ENCODE measurements around the gene ARMC6. TPM values are rescaled to one million over a fixed set of nuclear protein-coding genes. Genes with fewer than 3 reads are reported as not detected.

The ARMC6 gene
- total RNA-seq, 4 donors from 2014 or later, result 11.3 to 41.0 (median 21.9) TPM

DNA sequence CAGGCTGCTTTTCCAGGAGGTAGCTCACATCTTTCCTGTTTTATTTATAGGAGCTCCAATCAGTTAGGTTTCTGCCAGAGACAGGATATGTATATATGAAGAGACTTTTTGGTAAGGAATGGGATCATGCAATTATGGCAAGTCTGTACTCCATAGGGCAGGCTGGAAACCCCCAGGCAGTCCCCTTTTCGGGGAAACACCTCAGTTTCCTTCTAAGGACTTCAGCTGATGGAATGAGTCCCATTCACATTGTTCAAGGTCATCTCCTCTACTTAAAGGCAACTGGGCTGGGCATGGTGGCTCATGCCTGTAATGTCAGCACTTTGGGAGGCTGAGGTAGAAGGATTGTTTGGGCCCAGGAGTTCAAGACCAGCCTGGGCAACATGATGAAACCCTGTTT, 19.5 kb downstream of the ARMC6 start:
- intact Hi-C loops (cut with DNase I; ENCODE audit: low total_unique reads), result no loop called here
- TF ChIP-seq, protein P1, sequence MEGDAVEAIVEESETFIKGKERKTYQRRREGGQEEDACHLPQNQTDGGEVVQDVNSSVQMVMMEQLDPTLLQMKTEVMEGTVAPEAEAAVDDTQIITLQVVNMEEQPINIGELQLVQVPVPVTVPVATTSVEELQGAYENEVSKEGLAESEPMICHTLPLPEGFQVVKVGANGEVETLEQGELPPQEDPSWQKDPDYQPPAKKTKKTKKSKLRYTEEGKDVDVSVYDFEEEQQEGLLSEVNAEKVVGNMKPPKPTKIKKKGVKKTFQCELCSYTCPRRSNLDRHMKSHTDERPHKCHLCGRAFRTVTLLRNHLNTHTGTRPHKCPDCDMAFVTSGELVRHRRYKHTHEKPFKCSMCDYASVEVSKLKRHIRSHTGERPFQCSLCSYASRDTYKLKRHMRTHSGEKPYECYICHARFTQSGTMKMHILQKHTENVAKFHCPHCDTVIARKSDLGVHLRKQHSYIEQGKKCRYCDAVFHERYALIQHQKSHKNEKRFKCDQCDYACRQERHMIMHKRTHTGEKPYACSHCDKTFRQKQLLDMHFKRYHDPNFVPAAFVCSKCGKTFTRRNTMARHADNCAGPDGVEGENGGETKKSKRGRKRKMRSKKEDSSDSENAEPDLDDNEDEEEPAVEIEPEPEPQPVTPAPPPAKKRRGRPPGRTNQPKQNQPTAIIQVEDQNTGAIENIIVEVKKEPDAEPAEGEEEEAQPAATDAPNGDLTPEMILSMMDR (IDR thresholded peaks at IDR 0.05), result no peak
- TF ChIP-seq POLR2A (IDR thresholded peaks at IDR 0.05), result no peak
- no peak for DNase-seq (ENCODE audit: low spot score in 2 of 2)
- H3K4me3 ChIP-seq (ENCODE audit: low read depth, poor library complexity, severe bottlenecking), result no peak overlapping the region
- 70 to 71% methylated on average over 1 of the region's 1 CpG for WGBS, 2 donors

DNA sequence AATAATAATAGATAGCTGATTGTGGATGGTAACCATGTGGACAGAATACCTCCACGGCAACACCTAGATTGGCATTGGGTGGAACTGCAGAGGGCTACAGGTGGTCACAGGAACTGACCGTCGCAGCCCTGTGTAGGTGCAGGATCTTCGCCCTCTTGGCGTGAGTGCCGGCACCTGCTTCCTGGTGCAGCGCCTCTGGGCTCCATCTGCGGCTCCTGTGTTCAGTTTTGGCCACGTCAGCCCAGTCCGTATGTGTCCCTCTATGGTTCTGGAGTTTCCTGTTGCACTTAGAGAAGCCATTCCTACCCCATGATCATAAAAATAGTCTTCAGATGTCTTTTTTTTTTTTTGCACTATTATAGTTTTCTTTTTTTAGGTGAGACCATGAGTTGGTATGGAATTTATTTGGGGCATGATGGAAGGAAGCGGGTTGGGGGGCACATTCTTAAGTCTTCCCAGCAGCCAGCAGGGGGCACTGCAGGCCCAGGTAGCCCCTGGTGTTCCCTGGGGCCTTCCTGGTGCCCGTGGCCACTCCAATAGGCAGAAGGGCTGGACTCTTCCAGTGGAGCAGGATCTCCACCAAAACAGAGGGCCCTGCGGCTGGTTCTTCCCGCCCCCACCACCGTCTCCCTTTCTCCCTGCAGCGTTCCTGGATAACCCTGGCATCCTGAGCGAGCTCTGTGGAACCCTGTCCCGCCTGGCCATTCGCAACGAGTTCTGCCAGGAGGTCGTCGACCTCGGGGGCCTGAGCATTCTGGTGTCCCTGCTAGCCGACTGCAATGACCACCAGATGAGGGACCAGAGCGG, 20.3 kb downstream of the ARMC6 start:
- TF ChIP-seq, protein P1 (IDR thresholded peaks at IDR 0.05), result no peak
- no peak for TF ChIP-seq POLR2A (IDR thresholded peaks at IDR 0.05)
- 89% methylated on average over 25 of the region's 25 CpGs for WGBS, 2 donors
- no peak overlapping the region for H3K4me3 ChIP-seq (ENCODE audit: low read depth, poor library complexity, severe bottlenecking)
- intact Hi-C loops (cut with DNase I; ENCODE audit: low total_unique reads), result no loop called here
- DNase-seq (ENCODE audit: low spot score in 2 of 2), result no peak

DNA sequence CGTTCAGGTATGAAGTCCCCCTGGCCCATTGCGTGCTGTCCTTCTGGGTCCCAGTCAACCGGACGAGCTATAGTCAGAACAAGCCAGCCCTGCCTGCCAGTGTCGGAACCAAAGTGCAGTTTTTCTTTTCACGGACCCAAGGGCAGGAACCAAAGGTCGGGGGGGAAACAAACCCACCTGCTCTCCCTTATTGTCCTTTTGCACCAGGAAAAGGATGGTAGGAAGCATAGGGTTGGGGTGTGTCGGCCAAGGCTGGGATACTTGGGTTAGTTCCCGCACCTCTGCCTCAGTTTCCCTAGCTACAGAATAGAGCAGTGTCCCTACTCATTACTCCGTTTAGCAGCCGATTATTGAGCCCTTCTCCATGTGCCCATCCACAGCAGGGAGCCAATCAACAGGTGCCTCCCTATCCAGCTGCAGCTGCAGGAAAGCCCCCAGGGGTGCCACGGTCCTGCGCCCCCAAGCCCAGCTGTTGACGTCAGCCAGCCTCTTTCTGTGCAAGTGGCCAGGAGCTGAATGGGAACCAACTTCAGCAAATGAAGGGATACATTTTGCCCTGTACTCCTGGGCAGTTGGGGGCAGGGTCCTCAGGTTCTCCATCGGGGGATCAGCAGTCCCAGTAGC, 21.0 kb downstream of the ARMC6 start:
- intact Hi-C loops (cut with DNase I; ENCODE audit: low total_unique reads), result no loop called here
- H3K4me3 ChIP-seq (ENCODE audit: low read depth, poor library complexity, severe bottlenecking), result no peak overlapping the region
- WGBS, 2 donors, result 91 to 94% methylated on average over 14 to 15 of the region's 15 CpGs
- TF ChIP-seq, protein P1 (IDR thresholded peaks at IDR 0.05), result no peak
- TF ChIP-seq POLR2A (IDR thresholded peaks at IDR 0.05), result no peak
- DNase-seq (ENCODE audit: low spot score in 2 of 2), result no peak

GRCh38 chr19:19054939-19055440, 21.6 kb downstream of the ARMC6 start:
- no peak for TF ChIP-seq POLR2A (IDR thresholded peaks at IDR 0.05)
- TF ChIP-seq, protein P1 (IDR thresholded peaks at IDR 0.05), result no peak
- no peak overlapping the region for H3K4me3 ChIP-seq (ENCODE audit: low read depth, poor library complexity, severe bottlenecking)
- DNase-seq (ENCODE audit: low spot score in 2 of 2), result no peak
- 96% methylated on average over 18 to 19 of the region's 19 CpGs for WGBS, 2 donors
- intact Hi-C loops (cut with DNase I; ENCODE audit: low total_unique reads), result no loop called here

GRCh38 chr19:19055701-19056100, 22.3 kb downstream of the ARMC6 start:
- DNase-seq (ENCODE audit: low spot score in 2 of 2), result no peak
- TF ChIP-seq, protein P1 (IDR thresholded peaks at IDR 0.05), result no peak
- no peak overlapping the region for H3K4me3 ChIP-seq (ENCODE audit: low read depth, poor library complexity, severe bottlenecking)
- intact Hi-C loops (cut with DNase I; ENCODE audit: low total_unique reads), result no loop called here
- WGBS, 2 donors, result 92 to 93% methylated on average over 6 to 13 of the region's 13 CpGs
